DMS79 (cell line): ENCODE results near the gene NUAK2.

Source experiments
- DNase-seq: peaks from one replicate; lab custom pipeline; 2025; lab: John Stamatoyannopoulos, UW

Gene NUAK2

GRCh38 chr1:205272536-205272935 lies 49.0 kb downstream of the NUAK2 start:
- DNase-seq, result no peak

DNA sequence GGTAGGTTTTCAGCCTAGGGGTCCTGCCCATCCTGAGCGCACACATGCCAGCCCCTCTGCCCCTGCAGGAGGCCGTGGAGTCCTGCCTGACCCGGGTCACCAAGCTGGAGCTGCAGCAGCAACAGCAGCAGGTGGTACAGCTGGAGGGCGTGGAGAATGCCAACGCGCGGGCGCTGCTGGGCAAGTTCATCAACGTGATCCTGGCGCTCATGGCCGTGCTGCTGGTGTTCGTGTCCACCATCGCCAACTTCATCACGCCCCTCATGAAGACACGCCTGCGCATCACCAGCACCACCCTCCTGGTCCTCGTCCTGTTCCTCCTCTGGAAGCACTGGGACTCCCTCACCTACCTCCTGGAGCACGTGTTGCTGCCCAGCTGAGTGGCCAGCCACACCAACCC lies 49.8 kb downstream of the NUAK2 start:
- DNase-seq, result no peak

- DNase-seq, result no peak
Observed at GRCh38 chr1:205271277-205271676, 50.3 kb downstream of the NUAK2 start.

DNA sequence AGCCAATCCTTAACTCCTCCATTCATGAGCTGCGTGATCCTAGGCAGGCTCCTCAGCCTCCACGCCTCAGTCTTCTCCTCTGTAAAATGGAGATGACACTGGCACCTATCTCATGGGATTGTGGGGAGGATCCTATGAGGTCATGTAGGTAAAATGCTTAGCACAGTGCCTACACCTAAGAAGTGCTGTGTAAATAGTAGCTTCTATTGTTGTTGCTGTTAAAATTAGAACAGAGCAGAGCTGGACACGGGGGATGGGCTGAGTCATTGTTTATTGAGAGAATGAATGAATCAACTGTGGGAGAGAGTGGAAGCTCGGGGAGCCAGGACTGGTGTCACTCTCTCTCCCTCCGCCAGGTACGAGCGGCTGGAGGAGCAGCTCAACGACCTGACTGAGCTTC lies 50.8 kb downstream of the NUAK2 start:
- no peak for DNase-seq

DNA sequence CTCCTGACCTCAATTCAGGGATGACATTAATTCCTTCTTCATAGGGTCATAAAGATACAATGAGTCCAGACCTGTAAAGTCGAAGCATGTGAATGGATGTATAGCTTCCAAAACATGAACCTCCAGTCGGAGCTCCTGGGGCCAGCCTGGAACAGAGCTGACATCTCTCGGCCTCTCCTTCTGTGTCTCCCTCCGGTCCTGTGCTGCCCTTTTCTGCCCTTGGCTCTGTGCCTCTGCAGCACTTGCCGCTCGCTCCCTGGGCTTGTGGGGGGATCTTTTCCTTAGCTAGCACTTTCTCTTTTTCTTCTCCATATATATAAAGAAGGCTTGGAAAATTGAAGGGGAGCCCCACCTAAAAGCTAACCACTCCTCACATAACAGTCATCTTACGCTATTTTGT lies 51.3 kb downstream of the NUAK2 start:
- no peak for DNase-seq

- DNase-seq, result no peak
Observed at GRCh38 chr1:205269711-205270110, 51.8 kb downstream of the NUAK2 start.

- DNase-seq, result no peak
Observed at GRCh38 chr1:205268846-205269680, 52.5 kb downstream of the NUAK2 start.

GRCh38 chr1:205267306-205267902 lies 54.1 kb downstream of the NUAK2 start:
- no peak for DNase-seq

DNA sequence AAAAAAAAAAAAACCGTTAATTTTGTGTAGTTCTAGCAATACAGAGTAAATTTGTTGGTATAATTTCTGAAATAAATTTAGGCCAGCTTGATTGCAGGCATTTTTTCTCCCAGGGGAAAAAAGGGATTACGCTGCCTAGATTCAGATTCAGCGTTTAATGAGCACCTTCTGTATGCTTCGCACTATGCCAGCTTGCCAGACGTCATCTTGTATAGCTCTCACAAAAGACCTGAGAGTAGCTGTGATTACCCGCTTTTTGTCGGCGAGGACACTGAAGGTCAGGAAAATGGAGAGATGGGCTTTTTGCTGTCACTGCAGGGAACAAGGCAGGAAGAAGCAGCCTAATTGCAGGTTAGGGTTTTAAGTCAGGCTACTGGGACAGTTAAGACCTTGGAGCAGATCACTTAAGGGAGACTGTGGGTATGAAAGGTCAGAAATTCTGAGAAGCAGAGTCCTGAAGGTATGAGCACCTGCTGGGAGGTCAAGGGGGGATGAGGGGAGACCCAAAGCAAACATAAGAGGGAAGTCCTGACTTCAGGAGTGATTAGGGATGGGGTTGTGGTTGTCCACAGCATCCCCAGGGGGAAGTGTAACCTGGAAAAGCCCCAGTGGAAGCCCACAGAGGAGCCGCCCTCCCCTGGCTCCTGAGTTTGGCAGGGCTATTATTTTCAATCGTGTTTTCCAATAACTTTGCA lies 54.8 kb downstream of the NUAK2 start:
- no peak for DNase-seq

DNA sequence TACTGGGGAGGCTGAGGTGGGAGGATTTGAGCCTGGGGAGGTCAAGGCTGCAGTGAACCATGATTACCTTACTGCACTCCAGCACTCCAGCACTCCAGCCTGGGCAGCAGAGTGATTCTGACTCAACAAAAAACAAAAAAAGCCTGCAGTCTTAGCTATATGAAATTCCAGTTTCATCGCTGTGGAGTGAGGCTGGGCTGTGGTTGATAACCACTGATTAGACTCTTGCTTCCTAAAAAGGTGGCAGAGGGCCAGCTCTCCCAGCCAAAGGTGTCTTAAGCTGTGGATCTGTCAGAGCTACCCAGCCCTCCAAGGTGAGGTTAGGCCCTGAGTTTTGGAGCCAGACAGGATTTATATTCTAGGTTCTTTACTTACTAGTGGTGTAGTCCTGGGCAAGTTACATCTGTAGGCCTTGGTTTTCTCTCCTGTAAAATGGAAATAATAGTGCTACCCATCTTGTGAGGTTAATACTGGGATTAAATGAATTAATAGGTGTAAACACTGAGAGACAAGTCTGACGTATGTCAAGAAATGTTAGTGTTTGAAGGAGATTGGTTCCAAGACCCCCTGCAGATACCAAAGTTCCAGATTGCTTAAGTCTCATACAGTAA lies 57.9 kb downstream of the NUAK2 start:
- no peak for DNase-seq

DNA sequence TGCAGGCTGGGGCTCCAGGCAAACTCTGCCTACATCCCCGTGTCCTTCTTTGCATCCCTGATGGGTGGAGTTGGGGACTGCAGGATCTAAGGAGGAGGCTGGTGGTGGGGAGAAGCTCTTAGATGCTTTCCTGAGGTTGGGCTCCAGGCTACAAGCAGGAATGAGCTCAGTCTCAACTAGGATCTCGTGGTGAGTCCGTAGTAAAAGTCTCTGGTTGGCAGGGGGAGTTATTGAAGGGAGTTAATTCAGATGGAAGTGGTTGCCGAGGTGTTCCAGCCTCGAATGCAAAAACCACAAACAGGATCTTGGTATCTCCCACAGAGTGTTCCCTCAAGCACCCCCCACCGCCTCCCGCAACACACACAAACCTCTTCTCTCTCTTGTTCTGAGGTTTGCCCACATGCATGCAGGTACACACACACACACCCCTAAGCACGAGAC lies 58.8 kb downstream of the NUAK2 start:
- no peak for DNase-seq

DNA sequence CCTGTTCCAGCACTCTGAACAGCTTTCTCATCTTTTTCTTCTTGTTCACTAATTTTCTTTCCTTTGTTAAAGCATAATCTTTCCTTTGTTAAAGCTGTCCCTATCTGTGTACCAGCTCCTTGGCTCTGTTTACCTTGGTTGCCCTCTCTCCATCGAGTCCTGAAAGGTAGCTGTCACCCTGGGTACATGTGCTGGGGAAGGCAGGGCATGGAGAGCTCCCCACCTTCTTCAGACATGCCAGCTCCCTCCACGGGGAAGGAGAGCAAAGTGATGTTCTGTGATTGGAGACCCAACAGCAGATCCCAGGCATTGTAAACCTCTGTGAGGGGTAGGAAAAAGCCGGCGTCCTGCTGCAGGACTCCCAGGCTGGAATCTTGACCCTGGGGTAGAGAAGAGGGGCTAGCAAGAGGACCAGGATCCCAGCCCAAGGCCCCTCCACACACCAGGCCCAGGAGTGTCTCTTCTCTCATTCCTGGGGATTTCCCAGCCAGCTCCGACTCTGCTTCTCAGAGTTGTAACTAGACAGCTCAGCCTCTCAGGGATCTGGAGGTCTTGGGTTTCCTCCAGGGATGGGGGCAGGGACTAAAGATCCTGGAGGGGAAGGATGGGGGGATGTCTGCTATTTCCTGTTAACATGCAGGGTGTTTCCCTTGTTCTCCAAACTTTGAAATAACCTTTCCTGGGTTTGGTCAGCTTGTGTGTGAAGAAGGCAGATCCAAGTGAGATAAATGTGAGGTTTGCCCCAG lies 59.4 kb downstream of the NUAK2 start:
- no peak for DNase-seq

DNA sequence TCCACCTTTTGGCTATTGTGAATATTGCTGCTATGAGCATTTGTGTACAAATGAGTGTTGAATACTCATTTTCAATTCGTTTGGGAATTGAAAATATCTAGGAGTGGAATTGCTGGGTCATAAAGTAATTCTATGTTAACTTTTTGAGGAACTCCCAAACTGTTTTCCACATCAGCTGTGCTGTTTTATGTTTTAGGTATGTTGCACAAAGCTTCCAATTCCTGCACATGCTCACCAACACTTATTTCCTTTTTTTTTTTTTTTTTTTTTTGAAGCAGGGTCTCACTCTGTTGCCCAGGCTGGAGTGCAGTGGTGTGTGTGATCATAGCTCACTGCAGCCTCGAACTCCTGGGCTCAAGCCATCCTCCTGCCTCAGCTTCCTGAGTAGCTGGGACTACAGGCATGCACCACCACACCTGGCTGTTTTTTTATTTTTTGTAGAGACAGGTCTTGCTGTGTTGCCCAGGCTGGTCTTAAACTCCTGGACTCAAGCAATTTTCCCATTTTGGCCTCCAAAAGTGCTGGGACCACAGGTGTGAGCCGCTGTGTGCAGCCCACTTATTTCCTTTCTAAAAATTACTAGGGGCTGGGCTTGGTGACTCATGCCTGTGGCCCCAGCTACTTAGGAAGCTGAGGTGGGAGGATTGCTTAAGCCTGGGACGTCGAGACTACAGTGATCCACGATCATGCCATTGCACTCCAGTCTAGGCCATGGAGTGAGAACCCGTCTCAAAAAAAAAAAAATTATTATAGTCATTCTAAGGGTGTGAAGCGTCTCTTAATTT lies 60.4 kb downstream of the NUAK2 start:
- DNase-seq, result no peak

GRCh38 chr1:205259998-205260397 lies 61.5 kb downstream of the NUAK2 start:
- no peak for DNase-seq

GRCh38 chr1:205259324-205259832 lies 62.2 kb downstream of the NUAK2 start:
- no peak for DNase-seq

GRCh38 chr1:205258719-205259118 lies 62.8 kb downstream of the NUAK2 start:
- no peak for DNase-seq

DNA sequence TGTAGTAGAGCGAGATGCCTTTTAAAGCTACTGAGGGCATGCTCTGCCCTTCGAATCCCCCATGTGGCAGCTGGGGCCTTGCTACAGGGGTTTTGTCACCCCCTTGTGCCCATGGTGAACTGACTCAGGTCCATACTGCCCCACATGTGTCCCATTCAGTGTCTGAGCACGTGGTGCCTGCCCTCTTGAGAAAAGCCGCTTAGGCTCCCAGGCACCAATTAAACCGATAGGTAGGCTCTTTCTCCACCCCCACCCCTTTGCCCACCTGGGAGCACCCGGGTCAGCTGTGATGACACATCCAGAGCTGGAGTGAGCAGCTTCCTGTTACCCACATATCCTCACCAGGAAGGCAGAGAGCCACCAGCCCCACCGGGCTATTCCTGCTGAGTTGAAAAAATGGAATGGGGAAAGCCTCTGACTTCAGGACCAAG lies 63.3 kb downstream of the NUAK2 start:
- no peak for DNase-seq

- DNase-seq, result no peak
Observed at GRCh38 chr1:205257735-205258134, 63.8 kb downstream of the NUAK2 start.

- DNase-seq, result no peak
Observed at GRCh38 chr1:205256951-205257625, 64.5 kb downstream of the NUAK2 start.
